GM19023 (cell line): Measurements from ENCODE around the gene TSEN34.
"Not testable (repeated sequence)": the region's sequence is repeated elsewhere in the genome, so short reads cannot be mapped to it uniquely, and the experiment has no call there.

Experiments used
- ATAC-seq: cut with Tn5 transposase; IDR thresholded peaks from one replicate; pipeline ENCODE4 v1.9.1; 2021; ENCODE audit warnings: mild to moderate bottlenecking, moderate library complexity; ENCODE audit not compliant: unreplicated experiment

The TSEN34 gene

GRCh38 chr19:54231077-54231931 lies 40.2 kb downstream of the TSEN34 start:
- ATAC-seq = no peak

GRCh38 chr19:54233941-54234340 lies 42.8 kb downstream of the TSEN34 start:
- no peak for ATAC-seq

- ATAC-seq = not testable (repeated sequence)
Observed at GRCh38 chr19:54239491-54240371, 48.6 kb downstream of the TSEN34 start.

- not testable (repeated sequence) for ATAC-seq
Observed at GRCh38 chr19:54240372-54241336, 49.5 kb downstream of the TSEN34 start.

- not testable (repeated sequence) for ATAC-seq
Observed at GRCh38 chr19:54242234-54242633, 51.1 kb downstream of the TSEN34 start.

- not testable (repeated sequence) for ATAC-seq
Observed at GRCh38 chr19:54242646-54243045, 51.5 kb downstream of the TSEN34 start, which contains the start of gene LILRA6. TSS of gene LILRA6 (minus strand) at chr19:54242790.

- ATAC-seq = not testable (repeated sequence)
Observed at GRCh38 chr19:54243809-54244208, 52.7 kb downstream of the TSEN34 start.
